Liver (tissue), 3 donors: Measurements from ENCODE around the gene FMO4.
"Not testable (repeated sequence)": the region's sequence is repeated elsewhere in the genome, so short reads cannot be mapped to it uniquely, and the experiment has no call there.

Experiments used
- ATF3 ChIP-seq: IDR thresholded peaks from 2 replicates; pipeline ENCODE4 v1.6.1; 2016; ENCODE audit warnings: antibody characterized with exemption
- EGR1 ChIP-seq, 2 donors: IDR thresholded peaks; 2 replicates each; pipeline ENCODE4 v1.6.1; 2016 to 2018; ENCODE audit warnings: antibody characterized with exemption in 2 of 2, low read depth in 2 of 2
- MAX ChIP-seq: IDR thresholded peaks from 2 replicates; pipeline ENCODE4 v1.6.1; 2016; ENCODE audit warnings: antibody characterized with exemption
- SP1 ChIP-seq: IDR thresholded peaks from 2 replicates; pipeline ENCODE4 v1.6.1; 2018; ENCODE audit warnings: antibody characterized with exemption, mild to moderate bottlenecking
- YY1 ChIP-seq: IDR thresholded peaks from 2 replicates; pipeline ENCODE4 v1.6.1; 2016; ENCODE audit warnings: antibody characterized with exemption, mild to moderate bottlenecking
- TF ChIP-seq, protein P1 (sequence below): fragments of 150-350 bp; IDR thresholded peaks from 2 replicates; pipeline ENCODE4 v1.5.1; 2017; ENCODE audit warnings: improper control_type of control experiment, low read depth, low read length; ENCODE audit not compliant: missing input control
- TF ChIP-seq, protein P2 (sequence below): IDR thresholded peaks from 2 replicates; pipeline ENCODE4 v1.6.1; 2016; ENCODE audit warnings: antibody characterized with exemption, mild to moderate bottlenecking
- donor health status: healthy.
- donor health status: healthy.

- TF ChIP-seq, protein P1, sequence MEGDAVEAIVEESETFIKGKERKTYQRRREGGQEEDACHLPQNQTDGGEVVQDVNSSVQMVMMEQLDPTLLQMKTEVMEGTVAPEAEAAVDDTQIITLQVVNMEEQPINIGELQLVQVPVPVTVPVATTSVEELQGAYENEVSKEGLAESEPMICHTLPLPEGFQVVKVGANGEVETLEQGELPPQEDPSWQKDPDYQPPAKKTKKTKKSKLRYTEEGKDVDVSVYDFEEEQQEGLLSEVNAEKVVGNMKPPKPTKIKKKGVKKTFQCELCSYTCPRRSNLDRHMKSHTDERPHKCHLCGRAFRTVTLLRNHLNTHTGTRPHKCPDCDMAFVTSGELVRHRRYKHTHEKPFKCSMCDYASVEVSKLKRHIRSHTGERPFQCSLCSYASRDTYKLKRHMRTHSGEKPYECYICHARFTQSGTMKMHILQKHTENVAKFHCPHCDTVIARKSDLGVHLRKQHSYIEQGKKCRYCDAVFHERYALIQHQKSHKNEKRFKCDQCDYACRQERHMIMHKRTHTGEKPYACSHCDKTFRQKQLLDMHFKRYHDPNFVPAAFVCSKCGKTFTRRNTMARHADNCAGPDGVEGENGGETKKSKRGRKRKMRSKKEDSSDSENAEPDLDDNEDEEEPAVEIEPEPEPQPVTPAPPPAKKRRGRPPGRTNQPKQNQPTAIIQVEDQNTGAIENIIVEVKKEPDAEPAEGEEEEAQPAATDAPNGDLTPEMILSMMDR: peak; percentile 53
- TF ChIP-seq, protein P2, sequence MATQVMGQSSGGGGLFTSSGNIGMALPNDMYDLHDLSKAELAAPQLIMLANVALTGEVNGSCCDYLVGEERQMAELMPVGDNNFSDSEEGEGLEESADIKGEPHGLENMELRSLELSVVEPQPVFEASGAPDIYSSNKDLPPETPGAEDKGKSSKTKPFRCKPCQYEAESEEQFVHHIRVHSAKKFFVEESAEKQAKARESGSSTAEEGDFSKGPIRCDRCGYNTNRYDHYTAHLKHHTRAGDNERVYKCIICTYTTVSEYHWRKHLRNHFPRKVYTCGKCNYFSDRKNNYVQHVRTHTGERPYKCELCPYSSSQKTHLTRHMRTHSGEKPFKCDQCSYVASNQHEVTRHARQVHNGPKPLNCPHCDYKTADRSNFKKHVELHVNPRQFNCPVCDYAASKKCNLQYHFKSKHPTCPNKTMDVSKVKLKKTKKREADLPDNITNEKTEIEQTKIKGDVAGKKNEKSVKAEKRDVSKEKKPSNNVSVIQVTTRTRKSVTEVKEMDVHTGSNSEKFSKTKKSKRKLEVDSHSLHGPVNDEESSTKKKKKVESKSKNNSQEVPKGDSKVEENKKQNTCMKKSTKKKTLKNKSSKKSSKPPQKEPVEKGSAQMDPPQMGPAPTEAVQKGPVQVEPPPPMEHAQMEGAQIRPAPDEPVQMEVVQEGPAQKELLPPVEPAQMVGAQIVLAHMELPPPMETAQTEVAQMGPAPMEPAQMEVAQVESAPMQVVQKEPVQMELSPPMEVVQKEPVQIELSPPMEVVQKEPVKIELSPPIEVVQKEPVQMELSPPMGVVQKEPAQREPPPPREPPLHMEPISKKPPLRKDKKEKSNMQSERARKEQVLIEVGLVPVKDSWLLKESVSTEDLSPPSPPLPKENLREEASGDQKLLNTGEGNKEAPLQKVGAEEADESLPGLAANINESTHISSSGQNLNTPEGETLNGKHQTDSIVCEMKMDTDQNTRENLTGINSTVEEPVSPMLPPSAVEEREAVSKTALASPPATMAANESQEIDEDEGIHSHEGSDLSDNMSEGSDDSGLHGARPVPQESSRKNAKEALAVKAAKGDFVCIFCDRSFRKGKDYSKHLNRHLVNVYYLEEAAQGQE: peak; percentile 40
- TF ChIP-seq EGR1 (IDR thresholded peaks at IDR 0.05; ENCODE audit: low read depth in 2 of 2); MAX; YY1; ATF3; SP1: not testable (repeated sequence)
Observed at GRCh38 chr1:171359731-171360527, 45.9 kb downstream of the FMO4 start.
